ENCODE data around the gene RHOB.

GRCh38 chr2:20432714-20433113 is 14.2 kb upstream of the RHOB start:
- TF ChIP-seq, protein P1, sequence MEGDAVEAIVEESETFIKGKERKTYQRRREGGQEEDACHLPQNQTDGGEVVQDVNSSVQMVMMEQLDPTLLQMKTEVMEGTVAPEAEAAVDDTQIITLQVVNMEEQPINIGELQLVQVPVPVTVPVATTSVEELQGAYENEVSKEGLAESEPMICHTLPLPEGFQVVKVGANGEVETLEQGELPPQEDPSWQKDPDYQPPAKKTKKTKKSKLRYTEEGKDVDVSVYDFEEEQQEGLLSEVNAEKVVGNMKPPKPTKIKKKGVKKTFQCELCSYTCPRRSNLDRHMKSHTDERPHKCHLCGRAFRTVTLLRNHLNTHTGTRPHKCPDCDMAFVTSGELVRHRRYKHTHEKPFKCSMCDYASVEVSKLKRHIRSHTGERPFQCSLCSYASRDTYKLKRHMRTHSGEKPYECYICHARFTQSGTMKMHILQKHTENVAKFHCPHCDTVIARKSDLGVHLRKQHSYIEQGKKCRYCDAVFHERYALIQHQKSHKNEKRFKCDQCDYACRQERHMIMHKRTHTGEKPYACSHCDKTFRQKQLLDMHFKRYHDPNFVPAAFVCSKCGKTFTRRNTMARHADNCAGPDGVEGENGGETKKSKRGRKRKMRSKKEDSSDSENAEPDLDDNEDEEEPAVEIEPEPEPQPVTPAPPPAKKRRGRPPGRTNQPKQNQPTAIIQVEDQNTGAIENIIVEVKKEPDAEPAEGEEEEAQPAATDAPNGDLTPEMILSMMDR (IDR thresholded peaks at IDR 0.05) = no peak
- TF ChIP-seq CHD2 (IDR thresholded peaks at IDR 0.05; ENCODE audit: low read length, partially characterized antibody) (no peak), POLR2AphosphoS5 (IDR thresholded peaks at IDR 0.05; ENCODE audit: low read depth, low read length) (no peak), YY1 (IDR thresholded peaks at IDR 0.05; ENCODE audit: low read depth) (no peak), RFX5 (IDR thresholded peaks at IDR 0.05; ENCODE audit: low read length) (no peak), EP300 (IDR thresholded peaks at IDR 0.05; ENCODE audit: borderline replicate concordance in 1 of 2, low read depth in 1 of 2, low read length in 1 of 2) (no peak)
- TF ChIP-seq, protein P2, sequence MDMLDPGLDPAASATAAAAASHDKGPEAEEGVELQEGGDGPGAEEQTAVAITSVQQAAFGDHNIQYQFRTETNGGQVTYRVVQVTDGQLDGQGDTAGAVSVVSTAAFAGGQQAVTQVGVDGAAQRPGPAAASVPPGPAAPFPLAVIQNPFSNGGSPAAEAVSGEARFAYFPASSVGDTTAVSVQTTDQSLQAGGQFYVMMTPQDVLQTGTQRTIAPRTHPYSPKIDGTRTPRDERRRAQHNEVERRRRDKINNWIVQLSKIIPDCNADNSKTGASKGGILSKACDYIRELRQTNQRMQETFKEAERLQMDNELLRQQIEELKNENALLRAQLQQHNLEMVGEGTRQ (IDR thresholded peaks at IDR 0.05; ENCODE audit: borderline replicate concordance, low read depth, low read length) = no peak
- TF ChIP-seq, protein P3, sequence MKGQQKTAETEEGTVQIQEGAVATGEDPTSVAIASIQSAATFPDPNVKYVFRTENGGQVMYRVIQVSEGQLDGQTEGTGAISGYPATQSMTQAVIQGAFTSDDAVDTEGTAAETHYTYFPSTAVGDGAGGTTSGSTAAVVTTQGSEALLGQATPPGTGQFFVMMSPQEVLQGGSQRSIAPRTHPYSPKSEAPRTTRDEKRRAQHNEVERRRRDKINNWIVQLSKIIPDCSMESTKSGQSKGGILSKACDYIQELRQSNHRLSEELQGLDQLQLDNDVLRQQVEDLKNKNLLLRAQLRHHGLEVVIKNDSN (IDR thresholded peaks at IDR 0.05; ENCODE audit: borderline replicate concordance, low read depth) = no peak

Measured in SK-N-SH (cell line).